A549 (cell line): ENCODE results near the gene PAN3. TPM values are rescaled to one million over a fixed set of nuclear protein-coding genes. Genes with fewer than 3 reads are reported as not detected.

Experiments used
- ATAC-seq, 2 experiments: fragments of 200-7000 bp in 1 of 2; fragments of >200 bp in 1 of 2; cut with Nextera tagmentation in 1 of 2; cut with Tn5 transposase in 1 of 2; 3 replicates each; pipeline versions ENCODE4 v1.8.0 to v1.9.1; 2018 to 2020; ENCODE audit warnings: mild to moderate bottlenecking in 1 of 2, moderate library complexity in 1 of 2
- CTCF ChIA-PET: fragments of 300-600 bp; sonication (Branson Sonifier 250); formaldehyde crosslinking; extraction: SDS; loops from one replicate; lab custom pipeline; 2021; ENCODE audit warnings: antibody characterized with exemption, inconsistent platforms; lab: Yijun Ruan, JAX
- POLR2A ChIA-PET: fragments of 350-600 bp; formaldehyde crosslinking; extraction: SDS; loops from one replicate; lab custom pipeline; 2021; ENCODE audit warnings: antibody characterized with exemption, inconsistent platforms; lab: Yijun Ruan, JAX
- DNase-seq, 2 experiments: peaks; one replicate each; pipeline versions ENCODE4 v3.0.0 to v3.0.0-alpha.2; 2011 to 2016; ENCODE audit warnings: low read depth in 1 of 2, low spot score in 1 of 2
- FAIRE-seq: peaks from 2 replicates; lab custom pipeline; 2011; peaks lifted over from hg19 to GRCh38; lab: Jason Lieb, UNC
- H3K27ac ChIP-seq, 2 experiments: fragments of >200 bp; sonication (Bioruptor Twin); formaldehyde crosslinking; 3 replicates each; pipeline ENCODE4 v1.5.1; 2016 to 2017
- H3K4me1 ChIP-seq: fragments of >200 bp; sonication (Bioruptor Twin); formaldehyde crosslinking; 3 replicates; pipeline ENCODE4 v1.6.1; 2016
- H3K4me2 ChIP-seq: fragments of >200 bp; sonication (Bioruptor Twin); formaldehyde crosslinking; 3 replicates; pipeline ENCODE4 v1.6.1; 2016
- H3K4me3 ChIP-seq: fragments of >200 bp; sonication (Bioruptor Twin); formaldehyde crosslinking; 3 replicates; pipeline ENCODE4 v1.5.1; 2016
- H3K9me3 ChIP-seq: fragments of >200 bp; sonication (Bioruptor Twin); formaldehyde crosslinking; 3 replicates; pipeline ENCODE4 v1.6.1; 2016
- BHLHE40 ChIP-seq: IDR thresholded peaks from 2 replicates; pipeline ENCODE4 v1.6.1; 2012; ENCODE audit warnings: low read depth, low read length, inconsistent platforms
- CBX2 ChIP-seq: fragments of 200-600 bp; sonication (generic); IDR thresholded peaks from 2 replicates; pipeline ENCODE4 v1.6.1; 2016; ENCODE audit warnings: low read depth, mild to moderate bottlenecking, borderline replicate concordance
- CHD4 ChIP-seq: fragments of 200-600 bp; sonication (generic); IDR thresholded peaks from 2 replicates; pipeline ENCODE4 v1.6.1; 2016; ENCODE audit warnings: antibody characterized with exemption, mild to moderate bottlenecking, borderline replicate concordance
- E2F6 ChIP-seq: IDR thresholded peaks from 2 replicates; pipeline ENCODE4 v1.6.1; 2012; ENCODE audit warnings: low read depth, borderline replicate concordance
- ESRRA ChIP-seq: fragments of 150-350 bp; IDR thresholded peaks from 2 replicates; pipeline ENCODE4 v1.6.1; 2014; ENCODE audit warnings: mild to moderate bottlenecking, low read length, borderline replicate concordance
- FOSL2 ChIP-seq, 2 experiments: fragments of 450-650 bp in 1 of 2; fragments of >200 bp in 1 of 2; sonication (Bioruptor Twin) in 1 of 2; formaldehyde crosslinking; IDR thresholded peaks; 2 replicates each; pipeline versions ENCODE4 v1.5.0 to v1.6.1; 2016 to 2020; ENCODE audit warnings: mild to moderate bottlenecking in 1 of 2, moderate library complexity in 1 of 2
- HEYL ChIP-seq: fragments of 250-450 bp; sonication (Bioruptor Pico); IDR thresholded peaks from 2 replicates; pipeline ENCODE4 v1.8.0; 2021; ENCODE audit warnings: mild to moderate bottlenecking, moderate library complexity
- HOXA7 ChIP-seq: fragments of 250-450 bp; sonication (Bioruptor Pico); IDR thresholded peaks from 2 replicates; pipeline ENCODE4 v1.5.0; 2020; ENCODE audit warnings: mild to moderate bottlenecking, moderate library complexity
- HOXB13 ChIP-seq: fragments of 250-450 bp; sonication (Bioruptor Pico); IDR thresholded peaks from 2 replicates; pipeline ENCODE4 v1.5.0; 2020; ENCODE audit warnings: low read depth, mild to moderate bottlenecking, moderate library complexity
- KDM1A ChIP-seq: fragments of 200-600 bp; sonication (generic); IDR thresholded peaks from 2 replicates; pipeline ENCODE4 v1.6.1; 2016; ENCODE audit warnings: low read depth, mild to moderate bottlenecking
- MAX ChIP-seq: IDR thresholded peaks from 2 replicates; pipeline ENCODE4 v1.6.1; 2012
- PHF8 ChIP-seq: fragments of 200-600 bp; sonication (generic); IDR thresholded peaks from 2 replicates; pipeline ENCODE4 v1.6.1; 2016; ENCODE audit warnings: low read depth, mild to moderate bottlenecking, antibody characterized with exemption, moderate library complexity, borderline replicate concordance
- POLR2AphosphoS2 ChIP-seq: conservative IDR thresholded peaks from 2 replicates; pipeline ENCODE4 v1.6.1; 2012; ENCODE audit warnings: low read length, improper control_type of control experiment, inconsistent platforms
- RAD21 ChIP-seq, 2 experiments: fragments of >200 bp in 1 of 2; sonication (Bioruptor Twin) in 1 of 2; formaldehyde crosslinking in 1 of 2; IDR thresholded peaks in 1 of 2; conservative IDR thresholded peaks in 1 of 2; 2 replicates in 1 of 2; 3 replicates in 1 of 2; pipeline ENCODE4 v1.6.1; 2012 to 2018; ENCODE audit warnings: inconsistent platforms in 1 of 2
- RCOR1 ChIP-seq: fragments of 150-350 bp; IDR thresholded peaks from 2 replicates; pipeline ENCODE4 v1.6.1; 2014; ENCODE audit warnings: antibody characterized with exemption, low read length, low read depth
- REST ChIP-seq: fragments of 200-600 bp; sonication (generic); IDR thresholded peaks from 2 replicates; pipeline ENCODE4 v1.6.1; 2016; ENCODE audit warnings: antibody characterized with exemption, mild to moderate bottlenecking, moderate library complexity
- SMC3 ChIP-seq: fragments of >200 bp; sonication (Bioruptor Twin); formaldehyde crosslinking; IDR thresholded peaks from 3 replicates; pipeline ENCODE4 v1.6.1; 2018; ENCODE audit warnings: inconsistent platforms
- TP53 ChIP-seq: fragments of 250-450 bp; sonication (Bioruptor Pico); IDR thresholded peaks from 2 replicates; pipeline ENCODE4 v1.5.0; 2021; ENCODE audit warnings: mild to moderate bottlenecking, moderate library complexity
- ZFP36 ChIP-seq: fragments of 450-650 bp; IDR thresholded peaks from 2 replicates; pipeline ENCODE4 v1.6.1; 2014; ENCODE audit warnings: borderline replicate concordance; ENCODE audit not compliant: partially characterized antibody
- WGBS: methylation state at CpG from one replicate; pipeline ENCODE4 v1.1.6; 2017; ENCODE audit errors: missing lambda C conversion rate; 5-methylcytosine and 5-hydroxymethylcytosine counted together
- polyA plus RNA-seq, 4 experiments: library from polyadenylated mRNA; depleted of rRNA in 3 of 4; stranded (reverse); fragments of >200 nt; fragmentation: RNase III in 1 of 4; extraction: RNeasy Plus Mini Kit Qiagen cat#74134 plus additional on column Dnase treatment in 1 of 4; gene quantifications; 2 replicates in 3 of 4; 3 replicates in 1 of 4; pipeline ENCODE4 v1.2.3, GENCODE V29; 2011 to 2017
- TF ChIP-seq, protein P1 (sequence below): fragments of 450-650 bp; IDR thresholded peaks from 2 replicates; pipeline ENCODE4 v1.6.1; 2014; ENCODE audit warnings: antibody characterized with exemption
- TF ChIP-seq, protein P2 (sequence below): fragments of >200 bp; sonication (Bioruptor Twin); formaldehyde crosslinking; IDR thresholded peaks from 2 replicates; pipeline ENCODE4 v1.6.1; 2016

Gene PAN3
- polyA plus RNA-seq, 2 of the 4 experiments (the other 2 are of a cell fraction) = 6.2 to 13.9 TPM

DNA sequence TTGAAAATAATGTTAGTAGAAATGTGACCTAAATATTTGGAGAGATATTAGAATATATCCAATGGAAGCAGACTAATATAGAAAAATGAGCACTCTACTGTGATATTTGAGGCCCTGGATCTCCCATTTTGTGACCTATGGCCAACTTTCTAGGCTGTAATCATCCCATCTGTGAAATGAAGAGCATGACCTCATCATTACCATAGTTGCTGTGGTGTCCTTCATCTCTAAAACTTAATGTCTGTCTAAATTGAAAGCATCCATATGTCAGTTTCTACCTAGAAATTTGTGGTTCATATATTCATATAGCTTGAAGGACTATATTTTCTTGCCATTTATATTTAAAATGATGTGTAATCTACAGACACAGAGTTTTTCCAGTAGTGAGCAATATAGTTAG lies 41.6 kb downstream of the PAN3 start (continued):
- TF ChIP-seq CBX2 (no peak), CHD4 (no peak), E2F6 (no peak), ESRRA (no peak)

DNA sequence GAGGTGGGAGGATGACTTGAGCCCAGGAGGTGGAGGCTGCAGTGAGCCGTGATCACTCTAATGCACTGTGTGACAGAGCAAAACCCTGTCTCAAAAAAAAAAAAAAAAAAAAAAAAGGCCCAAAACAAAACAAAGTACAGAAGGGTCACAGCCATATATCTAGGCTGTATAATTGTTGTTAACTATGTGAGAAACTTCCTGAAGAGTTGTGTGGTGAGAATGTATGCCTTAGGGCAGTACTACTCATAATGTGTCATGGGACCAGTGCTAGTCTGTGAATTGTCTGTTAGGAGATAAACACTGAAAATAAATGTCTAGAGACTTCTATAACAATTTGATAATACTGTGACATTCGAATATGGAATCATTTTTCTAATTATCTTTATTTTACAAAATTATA lies 43.1 kb downstream of the PAN3 start:
- no peaks in the 10 kb centered on the region for H3K9me3 ChIP-seq
- peak in 1 of 2 experiments; percentile 56; a peak in 3 of 6 replicates for ATAC-seq
- ChIA-PET CTCF (no interaction called here), POLR2A (no interaction called here)
- no peak overlapping the region for H3K4me2 ChIP-seq
- DNase-seq = no peak
- H3K4me3 ChIP-seq = no peak overlapping the region
- TF ChIP-seq TP53 (CRISPR knock-in tag) = no peak
- TF ChIP-seq SMC3 = no peak
- no peak for TF ChIP-seq RAD21 (conservative IDR thresholded peaks at IDR 0.05 in 1 of 2, IDR thresholded peaks at IDR 0.05 in 1 of 2)
- TF ChIP-seq HOXA7 = no peak
- TF ChIP-seq KDM1A = no peak
- TF ChIP-seq, protein P1, sequence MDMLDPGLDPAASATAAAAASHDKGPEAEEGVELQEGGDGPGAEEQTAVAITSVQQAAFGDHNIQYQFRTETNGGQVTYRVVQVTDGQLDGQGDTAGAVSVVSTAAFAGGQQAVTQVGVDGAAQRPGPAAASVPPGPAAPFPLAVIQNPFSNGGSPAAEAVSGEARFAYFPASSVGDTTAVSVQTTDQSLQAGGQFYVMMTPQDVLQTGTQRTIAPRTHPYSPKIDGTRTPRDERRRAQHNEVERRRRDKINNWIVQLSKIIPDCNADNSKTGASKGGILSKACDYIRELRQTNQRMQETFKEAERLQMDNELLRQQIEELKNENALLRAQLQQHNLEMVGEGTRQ = no peak
- TF ChIP-seq FOSL2 (IDR thresholded peaks at IDR 0.05) = no peak
- no peak for TF ChIP-seq FOSL2 (CRISPR knock-in tag; IDR thresholded peaks at IDR 0.05)
- no peak for TF ChIP-seq PHF8
- TF ChIP-seq ZFP36 = no peak
- TF ChIP-seq RCOR1 = no peak
- TF ChIP-seq, protein P2, sequence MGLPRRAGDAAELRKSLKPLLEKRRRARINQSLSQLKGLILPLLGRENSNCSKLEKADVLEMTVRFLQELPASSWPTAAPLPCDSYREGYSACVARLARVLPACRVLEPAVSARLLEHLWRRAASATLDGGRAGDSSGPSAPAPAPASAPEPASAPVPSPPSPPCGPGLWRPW = no peak
- TF ChIP-seq MAX = no peak
- no peak for TF ChIP-seq CBX2
- TF ChIP-seq BHLHE40 = no peak
- no peak for TF ChIP-seq POLR2AphosphoS2
- TF ChIP-seq HEYL (CRISPR knock-in tag) = no peak
- TF ChIP-seq REST = no peak
- no peak for TF ChIP-seq HOXB13
- no peak for FAIRE-seq
- 75% methylated on average over 2 of the region's 2 CpGs for WGBS
- 0 out of 3 replicates have a peak, but pooled peaks cover 4% of the 10 kb centered on the region for H3K4me1 ChIP-seq
- no peak overlapping the region for H3K27ac ChIP-seq
